ENCODE measurements around the gene NME7. TPM values are rescaled to one million over a fixed set of nuclear protein-coding genes. Genes with fewer than 3 reads are reported as not detected.
"Not testable (repeated sequence)": the region's sequence is repeated elsewhere in the genome, so short reads cannot be mapped to it uniquely, and the experiment has no call there.

Gene NME7
- total RNA-seq, 2 donors from 2014 or later, result 10.3 to 16.3 TPM

- Histone ChIP-seq H3K36me3 (no peaks in the 10 kb centered on the region), H3K9me3 (no peaks in the 10 kb centered on the region), H3K27ac (no peak overlapping the region), H3K4me1 (replicated peaks) (no peaks in the 10 kb centered on the region), H3K4me3 (no peak overlapping the region), H3K27me3 (replicated peaks; ENCODE audit: insufficient read depth) (no peaks in the 10 kb centered on the region)
- TF ChIP-seq POLR2AphosphoS5 (IDR thresholded peaks at IDR 0.05) (no peak), POLR2A (IDR thresholded peaks at IDR 0.05) (no peak)
- TF ChIP-seq, protein P1, sequence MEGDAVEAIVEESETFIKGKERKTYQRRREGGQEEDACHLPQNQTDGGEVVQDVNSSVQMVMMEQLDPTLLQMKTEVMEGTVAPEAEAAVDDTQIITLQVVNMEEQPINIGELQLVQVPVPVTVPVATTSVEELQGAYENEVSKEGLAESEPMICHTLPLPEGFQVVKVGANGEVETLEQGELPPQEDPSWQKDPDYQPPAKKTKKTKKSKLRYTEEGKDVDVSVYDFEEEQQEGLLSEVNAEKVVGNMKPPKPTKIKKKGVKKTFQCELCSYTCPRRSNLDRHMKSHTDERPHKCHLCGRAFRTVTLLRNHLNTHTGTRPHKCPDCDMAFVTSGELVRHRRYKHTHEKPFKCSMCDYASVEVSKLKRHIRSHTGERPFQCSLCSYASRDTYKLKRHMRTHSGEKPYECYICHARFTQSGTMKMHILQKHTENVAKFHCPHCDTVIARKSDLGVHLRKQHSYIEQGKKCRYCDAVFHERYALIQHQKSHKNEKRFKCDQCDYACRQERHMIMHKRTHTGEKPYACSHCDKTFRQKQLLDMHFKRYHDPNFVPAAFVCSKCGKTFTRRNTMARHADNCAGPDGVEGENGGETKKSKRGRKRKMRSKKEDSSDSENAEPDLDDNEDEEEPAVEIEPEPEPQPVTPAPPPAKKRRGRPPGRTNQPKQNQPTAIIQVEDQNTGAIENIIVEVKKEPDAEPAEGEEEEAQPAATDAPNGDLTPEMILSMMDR (IDR thresholded peaks at IDR 0.05), result no peak
- 75% methylated on average over 4 of the region's 4 CpGs for WGBS
- no peak for DNase-seq (ENCODE audit: low spot score)
- intact Hi-C loops (cut with DNase I), result no loop called here
Measured at GRCh38 chr1:169130683-169131082, 236.9 kb downstream of the NME7 start.

GRCh38 chr1:169129109-169129784 is 238.3 kb downstream of the NME7 start:
- DNase-seq (ENCODE audit: low spot score), result no peak
- Histone ChIP-seq H3K27me3 (replicated peaks; ENCODE audit: insufficient read depth) (no peaks in the 10 kb centered on the region), H3K4me3 (no peak overlapping the region), H3K36me3 (no peaks in the 10 kb centered on the region), H3K4me1 (replicated peaks) (no peaks in the 10 kb centered on the region), H3K9me3 (no peaks in the 10 kb centered on the region), H3K27ac (no peak overlapping the region)
- intact Hi-C loops (cut with DNase I), result no loop called here
- no peak for TF ChIP-seq POLR2A (IDR thresholded peaks at IDR 0.05)
- TF ChIP-seq POLR2AphosphoS5 (IDR thresholded peaks at IDR 0.05), result no peak
- TF ChIP-seq, protein P1 (IDR thresholded peaks at IDR 0.05), result no peak
- WGBS, result 72% methylated on average over 6 of the region's 6 CpGs

DNA sequence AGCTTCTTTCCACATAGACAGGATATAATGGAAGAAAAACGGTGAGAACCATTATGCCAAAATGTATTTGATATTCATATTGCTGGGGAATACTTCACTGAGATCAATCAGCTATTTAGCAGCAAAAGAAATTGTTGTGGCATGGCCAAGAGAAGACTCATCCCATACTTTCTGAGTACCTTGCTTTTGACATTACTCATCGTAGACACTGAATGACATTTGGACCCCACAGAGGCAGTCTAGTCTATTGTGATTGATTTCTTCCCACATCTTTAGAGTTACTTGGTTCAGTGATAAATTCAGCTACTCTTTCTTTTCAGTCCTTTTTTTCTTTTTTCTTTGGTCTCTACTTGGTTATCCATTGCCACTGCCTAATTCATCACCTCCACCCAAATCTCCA is 239.0 kb downstream of the NME7 start:
- H3K4me1 ChIP-seq (replicated peaks), result no peaks in the 10 kb centered on the region
- TF ChIP-seq, protein P1 (IDR thresholded peaks at IDR 0.05), result no peak
- TF ChIP-seq POLR2AphosphoS5 (IDR thresholded peaks at IDR 0.05) (no peak), POLR2A (IDR thresholded peaks at IDR 0.05) (no peak)
- intact Hi-C loops (cut with DNase I), result no loop called here
- no peaks in the 10 kb centered on the region for H3K9me3 ChIP-seq
- H3K4me3 ChIP-seq, result no peak overlapping the region
- no peak overlapping the region for H3K27ac ChIP-seq
- no peaks in the 10 kb centered on the region for H3K36me3 ChIP-seq
- WGBS, result 91% methylated on average over 2 of the region's 2 CpGs
- DNase-seq (ENCODE audit: low spot score), result no peak
- H3K27me3 ChIP-seq (replicated peaks; ENCODE audit: insufficient read depth), result no peaks in the 10 kb centered on the region

DNA sequence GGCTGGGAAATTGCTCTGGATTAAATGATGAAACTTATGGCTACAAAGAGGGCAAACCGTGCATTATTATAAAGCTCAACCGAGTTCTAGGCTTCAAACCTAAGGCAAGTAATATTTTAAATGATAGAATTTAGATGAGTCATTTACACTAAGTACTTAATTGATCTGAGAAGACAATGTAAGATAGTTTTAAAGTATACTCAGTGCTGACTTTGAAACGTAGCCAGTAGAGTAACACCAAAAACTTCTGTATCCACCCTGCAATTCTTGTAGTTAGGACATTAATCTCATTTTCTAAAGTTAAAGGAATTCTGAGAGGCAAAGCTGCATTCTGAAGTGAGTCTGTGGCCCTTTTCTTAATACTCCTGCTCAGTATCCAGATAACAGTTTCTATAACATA is 240.3 kb downstream of the NME7 start:
- intact Hi-C loops (cut with DNase I), result no loop called here
- no peak for DNase-seq (ENCODE audit: low spot score)
- 90% methylated on average over 3 of the region's 3 CpGs for WGBS
- no peaks in the 10 kb centered on the region for H3K4me1 ChIP-seq (replicated peaks)
- no peaks in the 10 kb centered on the region for H3K36me3 ChIP-seq
- no peaks in the 10 kb centered on the region for H3K27me3 ChIP-seq (replicated peaks; ENCODE audit: insufficient read depth)
- no peaks in the 10 kb centered on the region for H3K9me3 ChIP-seq
- no peak overlapping the region for H3K4me3 ChIP-seq
- no peak overlapping the region for H3K27ac ChIP-seq
- TF ChIP-seq POLR2AphosphoS5 (IDR thresholded peaks at IDR 0.05) (no peak), POLR2A (IDR thresholded peaks at IDR 0.05) (no peak)
- TF ChIP-seq, protein P1 (IDR thresholded peaks at IDR 0.05), result no peak

- TF ChIP-seq, protein P1 (IDR thresholded peaks at IDR 0.05), result no peak
- TF ChIP-seq POLR2A (IDR thresholded peaks at IDR 0.05), result no peak
- no peak for TF ChIP-seq POLR2AphosphoS5 (IDR thresholded peaks at IDR 0.05)
- 90% methylated on average over 3 of the region's 3 CpGs for WGBS
- no peaks in the 10 kb centered on the region for H3K36me3 ChIP-seq
- H3K4me1 ChIP-seq (replicated peaks), result no peaks in the 10 kb centered on the region
- no peaks in the 10 kb centered on the region for H3K27me3 ChIP-seq (replicated peaks; ENCODE audit: insufficient read depth)
- no peaks in the 10 kb centered on the region for H3K9me3 ChIP-seq
- no peak for DNase-seq (ENCODE audit: low spot score)
- no peak overlapping the region for H3K27ac ChIP-seq
- intact Hi-C loops (cut with DNase I), result no loop called here
- no peak overlapping the region for H3K4me3 ChIP-seq
Measured at GRCh38 chr1:169126335-169126734, 241.3 kb downstream of the NME7 start.

GRCh38 chr1:169125597-169125996 is 242.0 kb downstream of the NME7 start:
- H3K9me3 ChIP-seq; H3K27me3 ChIP-seq (replicated peaks; ENCODE audit: insufficient read depth); H3K4me3 ChIP-seq; intact Hi-C loops (cut with DNase I); H3K4me1 ChIP-seq (replicated peaks); H3K27ac ChIP-seq; H3K36me3 ChIP-seq; DNase-seq (ENCODE audit: low spot score): not testable (repeated sequence)
- 86% methylated on average over 6 of the region's 6 CpGs for WGBS
